H1 (cell line): ENCODE measurements around the gene CLN5. TPM values are rescaled to one million over a fixed set of nuclear protein-coding genes. Genes with fewer than 3 reads are reported as not detected.

Experiments
- CTCF ChIA-PET: fragments of 300-600 bp; sonication (Branson Sonifier 250); formaldehyde crosslinking; loops from one replicate; lab custom pipeline; 2021; ENCODE audit not compliant: partially characterized antibody; lab: Charles Lee
- POLR2A ChIA-PET: fragments of 300-600 bp; sonication (Branson Sonifier 250); formaldehyde crosslinking; loops from one replicate; lab custom pipeline; 2021; ENCODE audit warnings: inconsistent platforms; ENCODE audit not compliant: partially characterized antibody; lab: Charles Lee
- DNase-seq, 2 experiments: peaks; one replicate each; pipeline versions ENCODE4 v3.0.0 to v3.0.0-alpha.2; 2010 to 2022; ENCODE audit warnings: low spot score in 2 of 2, low read depth in 1 of 2, mixed read lengths in 1 of 2
- FAIRE-seq: peaks from 2 replicates; lab custom pipeline; 2011; peaks lifted over from hg19 to GRCh38; lab: Jason Lieb, UNC
- H2AFZ ChIP-seq: 2 replicates; pipeline ENCODE4 v1.8.1; 2012; ENCODE audit warnings: low read length, inconsistent platforms
- H2AK5ac ChIP-seq: 2 replicates; pipeline ENCODE4 v1.6.1; 2013; ENCODE audit warnings: low read depth, low read length
- H2BK120ac ChIP-seq: replicated peaks from 2 replicates; pipeline ENCODE3; 2013; ENCODE audit warnings: low read depth, low read length, inconsistent platforms
- H2BK12ac ChIP-seq: 2 replicates; pipeline ENCODE4 v1.6.1; 2013; ENCODE audit warnings: low read depth, low read length
- H2BK15ac ChIP-seq: 2 replicates; pipeline ENCODE4 v1.6.1; 2013; ENCODE audit warnings: low read length
- H2BK20ac ChIP-seq: 2 replicates; pipeline ENCODE4 v1.6.1; 2013; ENCODE audit warnings: low read length
- H2BK5ac ChIP-seq: 2 replicates; pipeline ENCODE4 v1.6.1; 2013; ENCODE audit warnings: low read depth, low read length
- H3K14ac ChIP-seq: 2 replicates; pipeline ENCODE4 v1.6.1; 2013; ENCODE audit warnings: inconsistent platforms; ENCODE audit not compliant: insufficient read length
- H3K18ac ChIP-seq: 2 replicates; pipeline ENCODE4 v1.6.1; 2013; ENCODE audit warnings: low read length; ENCODE audit errors: extremely low read depth
- H3K23ac ChIP-seq: 2 replicates; pipeline ENCODE4 v1.6.1; 2013; ENCODE audit warnings: inconsistent platforms; ENCODE audit not compliant: insufficient read length
- H3K23me2 ChIP-seq: 2 replicates; pipeline ENCODE4 v1.6.1; 2013; ENCODE audit warnings: low read depth, low read length
- H3K27ac ChIP-seq: 2 replicates; pipeline ENCODE4 v1.6.1; 2011; ENCODE audit warnings: low read depth, low read length, inconsistent platforms
- H3K27me3 ChIP-seq, 4 experiments: replicated peaks in 1 of 4; 1 replicate in 1 of 4; 2 replicates in 3 of 4; pipeline versions ENCODE4 v1.6.1 to v1.8.1; 2011 to 2013; ENCODE audit warnings: low read length in 3 of 4, mild to moderate bottlenecking in 3 of 4, inconsistent platforms in 2 of 4, mixed read lengths in 2 of 4, moderate library complexity in 1 of 4; ENCODE audit not compliant: control insufficient read depth in 3 of 4, insufficient read depth in 3 of 4; ENCODE audit errors: extremely low read depth in 1 of 4
- H3K36me3 ChIP-seq, 4 experiments: 2 replicates each; pipeline versions ENCODE4 v1.6.1 to v1.8.1; 2011 to 2013; ENCODE audit warnings: mild to moderate bottlenecking in 4 of 4, low read length in 3 of 4, moderate library complexity in 2 of 4, control low read depth in 1 of 4, inconsistent platforms in 1 of 4; ENCODE audit not compliant: insufficient read depth in 4 of 4, control insufficient read depth in 2 of 4
- H3K4ac ChIP-seq: replicated peaks from 2 replicates; pipeline ENCODE3; 2013; ENCODE audit warnings: low read length, low read depth, mixed read lengths, inconsistent platforms; ENCODE audit not compliant: insufficient read length
- H3K4me1 ChIP-seq, 4 experiments: replicated peaks in 1 of 4; 1 replicate in 1 of 4; 2 replicates in 3 of 4; pipeline versions ENCODE4 v1.6.1 to v1.8.1; 2011 to 2013; ENCODE audit warnings: low read length in 3 of 4, inconsistent platforms in 2 of 4, mixed read lengths in 1 of 4; ENCODE audit not compliant: insufficient read depth in 4 of 4, control insufficient read depth in 3 of 4
- H3K4me2 ChIP-seq, 2 experiments: 2 replicates each; pipeline versions ENCODE4 v1.6.1 to v1.8.1; 2011 to 2013; ENCODE audit warnings: low read depth in 2 of 2, low read length in 2 of 2, control low read depth in 1 of 2, inconsistent platforms in 1 of 2, mild to moderate bottlenecking in 1 of 2; ENCODE audit not compliant: insufficient read depth in 1 of 2
- H3K4me3 ChIP-seq, 4 experiments: fragments of 200-600, 300-600 bp in 1 of 4; sonication (generic), shearing (Covaris generic), sonication (Bioruptor Twin) in 1 of 4; 2 replicates each; pipeline versions ENCODE4 v1.5.1 to v1.8.1; 2011 to 2016; ENCODE audit warnings: low read length in 4 of 4, low read depth in 3 of 4, control low read depth in 2 of 4, inconsistent platforms in 2 of 4, mild to moderate bottlenecking in 2 of 4, mixed read lengths in 1 of 4, moderate library complexity in 1 of 4; ENCODE audit not compliant: insufficient read depth in 2 of 4; ENCODE audit errors: extremely low read depth in 1 of 4
- H3K56ac ChIP-seq: replicated peaks from 2 replicates; pipeline ENCODE3; 2013; ENCODE audit warnings: low read depth, mild to moderate bottlenecking, mixed read lengths, low read length, inconsistent platforms; ENCODE audit not compliant: insufficient read length
- H3K79me1 ChIP-seq: 2 replicates; pipeline ENCODE4 v1.6.1; 2013; ENCODE audit warnings: low read depth, low read length, control low read depth
- H3K79me2 ChIP-seq, 2 experiments: 2 replicates each; pipeline versions ENCODE4 v1.6.1 to v1.8.1; 2012 to 2013; ENCODE audit warnings: low read length in 2 of 2, mild to moderate bottlenecking in 2 of 2, inconsistent platforms in 1 of 2; ENCODE audit not compliant: insufficient read depth in 2 of 2, control insufficient read depth in 1 of 2
- H3K9ac ChIP-seq, 4 experiments: replicated peaks in 1 of 4; 1 replicate in 1 of 4; 2 replicates in 3 of 4; pipeline versions ENCODE4 v1.6.1 to v1.8.1; 2011 to 2013; ENCODE audit warnings: low read depth in 3 of 4, low read length in 3 of 4, control low read depth in 2 of 4, mild to moderate bottlenecking in 2 of 4, moderate library complexity in 2 of 4, inconsistent platforms in 1 of 4; ENCODE audit errors: extremely low read depth in 1 of 4
- H3K9me3 ChIP-seq, 2 experiments: 2 replicates each; pipeline versions ENCODE4 v1.6.1 to v1.8.1; 2012 to 2013; ENCODE audit warnings: mild to moderate bottlenecking in 2 of 2, moderate library complexity in 2 of 2, control low read depth in 1 of 2, inconsistent platforms in 1 of 2, low read depth in 1 of 2, low read length in 1 of 2, mixed read lengths in 1 of 2; ENCODE audit not compliant: insufficient read depth in 2 of 2
- H4K20me1 ChIP-seq, 2 experiments: replicated peaks in 1 of 2; 2 replicates each; pipeline versions ENCODE3 to v1.8.1; 2011 to 2013; ENCODE audit warnings: inconsistent platforms in 2 of 2, low read length in 2 of 2, mild to moderate bottlenecking in 1 of 2; ENCODE audit not compliant: insufficient read depth in 2 of 2, control insufficient read depth in 1 of 2
- H4K5ac ChIP-seq: 2 replicates; pipeline ENCODE4 v1.6.1; 2013; ENCODE audit warnings: low read length, low read depth, mixed read lengths, inconsistent platforms; ENCODE audit not compliant: insufficient read length
- H4K8ac ChIP-seq: 2 replicates; pipeline ENCODE4 v1.8.0; 2013; ENCODE audit warnings: mild to moderate bottlenecking, moderate library complexity, low read length, inconsistent platforms; ENCODE audit not compliant: insufficient read depth; ENCODE audit errors: extremely low read depth
- H4K91ac ChIP-seq: replicated peaks from 2 replicates; pipeline ENCODE3; 2013; ENCODE audit warnings: low read length, mixed read lengths, inconsistent platforms; ENCODE audit not compliant: insufficient read length
- CREB1 ChIP-seq: IDR thresholded peaks from 2 replicates; pipeline ENCODE4 v1.6.1; 2012; ENCODE audit warnings: inconsistent platforms
- EZH2 ChIP-seq: fragments of 200-600 bp; sonication (generic); IDR thresholded peaks from 2 replicates; pipeline ENCODE4 v1.7.1; 2012; ENCODE audit warnings: low read depth, mild to moderate bottlenecking, moderate library complexity, low read length, inconsistent platforms; ENCODE audit not compliant: severe bottlenecking
- FOSL1 ChIP-seq: IDR thresholded peaks from 2 replicates; pipeline ENCODE4 v1.6.1; 2011; ENCODE audit warnings: mild to moderate bottlenecking, low read depth, low read length, moderate library complexity; ENCODE audit not compliant: insufficient read depth
- HDAC2 ChIP-seq, 2 experiments: fragments of 300-600 bp in 1 of 2; sonication (generic) in 1 of 2; IDR thresholded peaks; 2 replicates each; pipeline ENCODE4 v1.6.1; 2011 to 2012; ENCODE audit warnings: low read depth in 2 of 2, low read length in 2 of 2, mild to moderate bottlenecking in 2 of 2, moderate library complexity in 2 of 2, borderline replicate concordance in 1 of 2, inconsistent platforms in 1 of 2
- HDAC6 ChIP-seq: IDR thresholded peaks from one replicate; pipeline ENCODE4 v1.7.1; 2012; ENCODE audit warnings: low read depth, mild to moderate bottlenecking, inconsistent platforms, low read length, moderate library complexity
- KDM5A ChIP-seq: fragments of 200-600 bp; IDR thresholded peaks from 2 replicates; pipeline ENCODE4 v1.7.1; 2012; ENCODE audit warnings: mild to moderate bottlenecking, low read length, inconsistent platforms, mixed read lengths
- MAX ChIP-seq: IDR thresholded peaks from 2 replicates; pipeline ENCODE4 v1.6.1; 2012; ENCODE audit warnings: inconsistent platforms
- POU5F1 ChIP-seq: IDR thresholded peaks from 2 replicates; pipeline ENCODE4 v1.6.1; 2011; ENCODE audit warnings: low read depth, mild to moderate bottlenecking, low read length, moderate library complexity
- whole genome bisulfite sequencing, 2 experiments: shearing (Covaris generic) in 1 of 2; methylation state at CpG; one replicate each; pipeline versions ENCODE4 v1.1.6 to v1.1.7; 2013 to 2015; ENCODE audit warnings: low lambda C conversion rate in 2 of 2, mixed read lengths in 2 of 2, inconsistent platforms in 1 of 2, low coverage in 1 of 2, missing lambda C conversion rate in 1 of 2; ENCODE audit not compliant: insufficient replicate concordance in 2 of 2, insufficient coverage in 1 of 2, insufficient read length in 1 of 2; ENCODE audit errors: extremely low coverage in 1 of 2, missing lambda C conversion rate in 1 of 2; 5-methylcytosine and 5-hydroxymethylcytosine counted together
- polyA plus RNA-seq, 7 experiments: library from polyadenylated mRNA; depleted of rRNA in 3 of 7; stranded (reverse) in 5 of 7; unstranded in 2 of 7; fragments of >200 nt in 5 of 7; fragments of 200-250 nt in 2 of 7; gene quantifications; 1 replicate in 5 of 7; 2 replicates in 1 of 7; 4 replicates in 1 of 7; pipeline versions ENCODE4 v1.2.1 to v1.2.3, GENCODE V29; 2011 to 2013; ENCODE audit warnings: missing spikeins in 2 of 7, mixed read lengths in 2 of 7
- total RNA-seq: library from RNA; stranded (reverse); fragmentation: NEBNext Ultra II Directional; extraction: Animal tissue kit (Norgen Biotek cat#: 25700); gene quantifications from 2 replicates; pipeline ENCODE4 v1.2.1, GENCODE V29; 2021

CLN5 gene
- total and polyA plus RNA-seq, 2 of the 8 experiments (the other 6 are each of a cell fraction or from before 2014, with no cell fraction given) = 5.3 to 10.1 TPM

GRCh38 chr13:77047649-77048343 is 55.9 kb downstream of the CLN5 start:
- TF ChIP-seq EZH2 (no peak), HDAC6 (no peak), MAX (no peak), HDAC2 (IDR thresholded peaks at IDR 0.05; ENCODE audit: borderline replicate concordance in 1 of 2, low read depth in 2 of 2, low read length in 2 of 2) (no peak), CREB1 (peak; percentile 23; the same call in 1 of the 2 replicates), KDM5A (no peak), POU5F1 (no peak), FOSL1 (no peak)
- ChIA-PET CTCF (interaction anchor here (1.4 to 1.8 kb wide), 2 partner anchors 9 to 67 kb away, joined by 5 to 6 read pairs; no protein-coding TSS in a partner anchor), POLR2A (no interaction called here)
- no peak overlapping the region for H2AFZ ChIP-seq
- H2BK12ac ChIP-seq = no peak overlapping the region; the same call in 1 of the 2 replicates
- no peak overlapping the region for H2BK120ac ChIP-seq
- no peak overlapping the region for H3K56ac ChIP-seq
- H4K5ac ChIP-seq = no peak overlapping the region
- H3K23ac ChIP-seq = no peak overlapping the region
- H2BK15ac ChIP-seq = no peak overlapping the region; the same call in 1 of the 2 replicates
- peak overlapping the region; percentile 28 to 32; a peak in 3 of 4 replicates for H3K4me2 ChIP-seq
- H3K27ac ChIP-seq = 0 out of 2 replicates have a peak overlapping the region, but pooled peaks have one; percentile 10
- no peaks in the 10 kb centered on the region for H3K23me2 ChIP-seq
- H3K4me3 ChIP-seq = peak overlapping the region in 1 of 4 experiments; percentile 30; a peak in 1 of 8 replicates
- no peak overlapping the region for H2BK20ac ChIP-seq
- no peak overlapping the region for H3K4ac ChIP-seq
- H3K18ac ChIP-seq = peak overlapping the region; percentile 48
- no peaks in the 10 kb centered on the region for H3K27me3 ChIP-seq
- peaks cover 4 to 15% (median 10%) of the 10 kb centered on the region in 4 experiments; a peak in 6 of 7 replicates for H3K4me1 ChIP-seq
- no peak for DNase-seq
- H4K20me1 ChIP-seq = no peaks in the 10 kb centered on the region
- H3K79me1 ChIP-seq = no peaks in the 10 kb centered on the region
- 0 out of 2 replicates have a peak overlapping the region, but pooled peaks have one; percentile 68 for H2AK5ac ChIP-seq
- H3K36me3 ChIP-seq = peaks cover 0 to 6% (median 2%) of the 10 kb centered on the region in 4 experiments; a peak in 3 of 8 replicates
- H4K8ac ChIP-seq = no peak overlapping the region
- H3K9ac ChIP-seq = no peak overlapping the region
- peak overlapping the region; percentile 68; the same call in 1 of the 2 replicates for H2BK5ac ChIP-seq
- WGBS, 2 experiments = 87% methylated on average over 8 of the region's 8 CpGs; no CpG with 5 or more reads in 1 of the 2 experiments
- no peak overlapping the region for H3K14ac ChIP-seq
- no peaks in the 10 kb centered on the region for H3K9me3 ChIP-seq
- peak overlapping the region; percentile 63 for H4K91ac ChIP-seq
- no peak for FAIRE-seq
- no peaks in the 10 kb centered on the region for H3K79me2 ChIP-seq
